ENCODE measurements around the gene CCSER1.

Gene CCSER1

GRCh38 chr4:90120815-90121214 lies 6.4 kb upstream of the CCSER1 start:
- WGBS, 2 donors (ENCODE audit: extremely low coverage in 2 of 2, insufficient read length in 2 of 2, insufficient replicate concordance in 1 of 2) = no CpG with 5 or more reads among the region's 1 CpG
- H3K9me3 ChIP-seq (replicated peaks in 1 of 2; ENCODE audit: control insufficient read depth in 2 of 2, insufficient read depth in 1 of 2, low read depth in 1 of 2, low read length in 2 of 2) = no peaks in the 10 kb centered on the region
- H3K18ac ChIP-seq (ENCODE audit: low read length) = no peak overlapping the region
- no peaks in the 10 kb centered on the region for H3K4me1 ChIP-seq (ENCODE audit: control insufficient read depth in 2 of 2, insufficient read depth in 1 of 2, low read depth in 1 of 2, low read length in 2 of 2)
- no peak overlapping the region for H3K14ac ChIP-seq (ENCODE audit: low read length)
- H2BK15ac ChIP-seq (ENCODE audit: low read length) = no peak overlapping the region
- H3K4me3 ChIP-seq (ENCODE audit: low read length in 2 of 2) = no peak overlapping the region
- no peak overlapping the region for H2BK120ac ChIP-seq (ENCODE audit: low read depth, low read length)
- no peak for DNase-seq (ENCODE audit: low spot score)
- H3K79me1 ChIP-seq (ENCODE audit: low read depth, low read length) = no peaks in the 10 kb centered on the region
- no peak overlapping the region for H2BK12ac ChIP-seq (ENCODE audit: low read length)
- H3K36me3 ChIP-seq (replicated peaks in 1 of 2; ENCODE audit: control insufficient read depth in 2 of 2, insufficient read depth in 2 of 2, low read length in 2 of 2) = no peaks in the 10 kb centered on the region
- H3K4me2 ChIP-seq (ENCODE audit: insufficient read depth, low read length, poor library complexity, severe bottlenecking) = no peak overlapping the region
- no peak overlapping the region for H3K4ac ChIP-seq (ENCODE audit: low read length)
- no peak overlapping the region for H2BK5ac ChIP-seq (ENCODE audit: low read length)
- no peak overlapping the region for H2AFZ ChIP-seq (ENCODE audit: low read length)
- no peak overlapping the region for H3K23ac ChIP-seq (ENCODE audit: low read depth, low read length, poor library complexity)
- H4K8ac ChIP-seq (ENCODE audit: low read depth, low read length) = no peak overlapping the region
- no peak overlapping the region for H3K27ac ChIP-seq (replicated peaks; ENCODE audit: low read length)
- H4K91ac ChIP-seq (ENCODE audit: low read depth, low read length, poor library complexity) = no peak overlapping the region
- H3K9ac ChIP-seq (ENCODE audit: low read depth, low read length, poor library complexity) = no peak overlapping the region
- peaks cover 0 to 26% (median 0%) of the 10 kb centered on the region in 3 experiments for H3K27me3 ChIP-seq (ENCODE audit: control insufficient read depth in 3 of 3, insufficient read depth in 3 of 3, low read depth in 1 of 3, low read length in 3 of 3)
- H2AK5ac ChIP-seq (ENCODE audit: low read depth, low read length) = no peak overlapping the region

GRCh38 chr4:90121676-90122354 lies 5.4 kb upstream of the CCSER1 start:
- Histone ChIP-seq H3K23ac (ENCODE audit: low read depth, low read length, poor library complexity) (no peak overlapping the region), H3K18ac (ENCODE audit: low read length) (no peak overlapping the region), H3K27ac (replicated peaks; ENCODE audit: low read length) (no peak overlapping the region), H3K4me2 (ENCODE audit: insufficient read depth, low read length, poor library complexity, severe bottlenecking) (no peak overlapping the region), H3K27me3 (ENCODE audit: control insufficient read depth in 3 of 3, insufficient read depth in 3 of 3, low read depth in 1 of 3, low read length in 3 of 3) (peaks cover 0 to 36% (median 7%) of the 10 kb centered on the region in 3 experiments), H3K4me1 (ENCODE audit: control insufficient read depth in 2 of 2, insufficient read depth in 1 of 2, low read depth in 1 of 2, low read length in 2 of 2) (no peaks in the 10 kb centered on the region), H2AFZ (ENCODE audit: low read length) (no peak overlapping the region), H2BK12ac (ENCODE audit: low read length) (no peak overlapping the region), H3K9me3 (replicated peaks in 1 of 2; ENCODE audit: control insufficient read depth in 2 of 2, insufficient read depth in 1 of 2, low read depth in 1 of 2, low read length in 2 of 2) (no peaks in the 10 kb centered on the region), H2BK15ac (ENCODE audit: low read length) (no peak overlapping the region), H3K36me3 (replicated peaks in 1 of 2; ENCODE audit: control insufficient read depth in 2 of 2, insufficient read depth in 2 of 2, low read length in 2 of 2) (no peaks in the 10 kb centered on the region), H3K79me1 (ENCODE audit: low read depth, low read length) (no peaks in the 10 kb centered on the region), H3K4me3 (ENCODE audit: low read length in 2 of 2) (no peak overlapping the region), H4K8ac (ENCODE audit: low read depth, low read length) (no peak overlapping the region), H2BK120ac (ENCODE audit: low read depth, low read length) (no peak overlapping the region), H2AK5ac (ENCODE audit: low read depth, low read length) (no peak overlapping the region), H2BK5ac (ENCODE audit: low read length) (no peak overlapping the region), H3K9ac (ENCODE audit: low read depth, low read length, poor library complexity) (no peak overlapping the region), H4K91ac (ENCODE audit: low read depth, low read length, poor library complexity) (no peak overlapping the region), H3K14ac (ENCODE audit: low read length) (no peak overlapping the region), H3K4ac (ENCODE audit: low read length) (no peak overlapping the region)
- WGBS, 2 donors (ENCODE audit: extremely low coverage in 2 of 2, insufficient read length in 2 of 2, insufficient replicate concordance in 1 of 2) = no CpG with 5 or more reads among the region's 3 CpGs
- no peak for DNase-seq (ENCODE audit: low spot score)

GRCh38 chr4:90122355-90122748 lies 4.8 kb upstream of the CCSER1 start:
- H3K4me2 ChIP-seq (ENCODE audit: insufficient read depth, low read length, poor library complexity, severe bottlenecking) = no peak overlapping the region
- DNase-seq (ENCODE audit: low spot score) = no peak
- H2BK15ac ChIP-seq (ENCODE audit: low read length) = no peak overlapping the region
- H4K91ac ChIP-seq (ENCODE audit: low read depth, low read length, poor library complexity) = no peak overlapping the region
- no peaks in the 10 kb centered on the region for H3K79me1 ChIP-seq (ENCODE audit: low read depth, low read length)
- no peak overlapping the region for H2BK5ac ChIP-seq (ENCODE audit: low read length)
- H3K18ac ChIP-seq (ENCODE audit: low read length) = no peak overlapping the region
- no peak overlapping the region for H2AK5ac ChIP-seq (ENCODE audit: low read depth, low read length)
- no peak overlapping the region for H3K14ac ChIP-seq (ENCODE audit: low read length)
- H3K4me3 ChIP-seq (ENCODE audit: low read length in 2 of 2) = no peak overlapping the region
- H3K27me3 ChIP-seq (ENCODE audit: control insufficient read depth in 3 of 3, insufficient read depth in 3 of 3, low read depth in 1 of 3, low read length in 3 of 3) = peaks cover 2 to 39% (median 12%) of the 10 kb centered on the region in 3 experiments
- H4K8ac ChIP-seq (ENCODE audit: low read depth, low read length) = no peak overlapping the region
- no peak overlapping the region for H3K27ac ChIP-seq (replicated peaks; ENCODE audit: low read length)
- no peaks in the 10 kb centered on the region for H3K9me3 ChIP-seq (replicated peaks in 1 of 2; ENCODE audit: control insufficient read depth in 2 of 2, insufficient read depth in 1 of 2, low read depth in 1 of 2, low read length in 2 of 2)
- H2AFZ ChIP-seq (ENCODE audit: low read length) = no peak overlapping the region
- no peak overlapping the region for H3K4ac ChIP-seq (ENCODE audit: low read length)
- H3K4me1 ChIP-seq (ENCODE audit: control insufficient read depth in 2 of 2, insufficient read depth in 1 of 2, low read depth in 1 of 2, low read length in 2 of 2) = peaks cover 0 to 1% of the 10 kb centered on the region in 2 donors
- no peak overlapping the region for H2BK120ac ChIP-seq (ENCODE audit: low read depth, low read length)
- H3K23ac ChIP-seq (ENCODE audit: low read depth, low read length, poor library complexity) = no peak overlapping the region
- WGBS, 2 donors (ENCODE audit: extremely low coverage in 2 of 2, insufficient read length in 2 of 2, insufficient replicate concordance in 1 of 2) = no CpG with 5 or more reads among the region's 7 CpGs
- H3K9ac ChIP-seq (ENCODE audit: low read depth, low read length, poor library complexity) = no peak overlapping the region
- H3K36me3 ChIP-seq (replicated peaks in 1 of 2; ENCODE audit: control insufficient read depth in 2 of 2, insufficient read depth in 2 of 2, low read length in 2 of 2) = no peaks in the 10 kb centered on the region
- H2BK12ac ChIP-seq (ENCODE audit: low read length) = no peak overlapping the region

- Histone ChIP-seq H3K36me3 (replicated peaks in 1 of 2; ENCODE audit: control insufficient read depth in 2 of 2, insufficient read depth in 2 of 2, low read length in 2 of 2) (no peaks in the 10 kb centered on the region), H3K27ac (replicated peaks; ENCODE audit: low read length) (no peak overlapping the region), H2BK12ac (ENCODE audit: low read length) (no peak overlapping the region), H2BK120ac (ENCODE audit: low read depth, low read length) (no peak overlapping the region), H4K91ac (ENCODE audit: low read depth, low read length, poor library complexity) (no peak overlapping the region), H3K4ac (ENCODE audit: low read length) (no peak overlapping the region), H3K18ac (ENCODE audit: low read length) (no peak overlapping the region), H3K79me1 (ENCODE audit: low read depth, low read length) (no peaks in the 10 kb centered on the region), H2AK5ac (ENCODE audit: low read depth, low read length) (no peak overlapping the region), H3K14ac (ENCODE audit: low read length) (no peak overlapping the region), H2AFZ (ENCODE audit: low read length) (no peak overlapping the region), H2BK5ac (ENCODE audit: low read length) (no peak overlapping the region), H3K4me3 (ENCODE audit: low read length in 2 of 2) (no peak overlapping the region), H3K27me3 (ENCODE audit: control insufficient read depth in 3 of 3, insufficient read depth in 3 of 3, low read depth in 1 of 3, low read length in 3 of 3) (peaks cover 2 to 50% (median 27%) of the 10 kb centered on the region in 3 experiments), H3K9ac (ENCODE audit: low read depth, low read length, poor library complexity) (no peak overlapping the region), H2BK15ac (ENCODE audit: low read length) (no peak overlapping the region), H3K23ac (ENCODE audit: low read depth, low read length, poor library complexity) (no peak overlapping the region), H3K4me2 (ENCODE audit: insufficient read depth, low read length, poor library complexity, severe bottlenecking) (no peak overlapping the region), H3K4me1 (ENCODE audit: control insufficient read depth in 2 of 2, insufficient read depth in 1 of 2, low read depth in 1 of 2, low read length in 2 of 2) (peaks cover 3 to 7% of the 10 kb centered on the region in 2 donors), H4K8ac (ENCODE audit: low read depth, low read length) (no peak overlapping the region), H3K9me3 (replicated peaks in 1 of 2; ENCODE audit: control insufficient read depth in 2 of 2, insufficient read depth in 1 of 2, low read depth in 1 of 2, low read length in 2 of 2) (no peaks in the 10 kb centered on the region)
- no peak for DNase-seq (ENCODE audit: low spot score)
These were observed 2.9 kb upstream of the CCSER1 start for GRCh38 chr4:90124276-90124675.
